OCI-LY3 (cell line): ENCODE measurements around the gene ZNF343.
A peak's percentile ranks its signal among the peaks of the same experiment; 100 is the strongest.
"Not testable (repeated sequence)": the region's sequence is repeated elsewhere in the genome, so short reads cannot be mapped to it uniquely, and the experiment has no call there.

Experiments used
- H2AFZ ChIP-seq: fragments of 200-600, 300-600 bp; shearing (Covaris generic); 2 replicates; pipeline ENCODE4 v1.6.0; 2014; ENCODE audit warnings: antibody characterized with exemption, low read depth, low read length
- H3K27ac ChIP-seq: fragments of 200-600, 300-600 bp; sonication (generic); 2 replicates; pipeline ENCODE4 v1.5.1; 2014; ENCODE audit warnings: mild to moderate bottlenecking, low read length, moderate library complexity, mixed read lengths
- H3K27me3 ChIP-seq: fragments of 200-600, 300-600 bp; sonication (generic); 2 replicates; pipeline ENCODE4 v1.6.1; 2014; ENCODE audit warnings: low read depth, low read length, mixed read lengths
- H3K36me3 ChIP-seq: fragments of 200-600, 300-600 bp; sonication (generic); replicated peaks from 2 replicates; pipeline ENCODE3; 2014; ENCODE audit warnings: low read depth, low read length, mixed read lengths
- H3K4me1 ChIP-seq: fragments of 300-600, 200-600 bp; sonication (generic); 2 replicates; pipeline ENCODE4 v1.6.1; 2014; ENCODE audit warnings: low read length, mixed read lengths
- H3K4me2 ChIP-seq: fragments of 200-600, 300-600 bp; sonication (generic); 2 replicates; pipeline ENCODE4 v1.6.1; 2014; ENCODE audit warnings: low read length, mixed read lengths
- H3K4me3 ChIP-seq: fragments of 300-600, 200-600 bp; sonication (generic); 2 replicates; pipeline ENCODE4 v1.5.1; 2014; ENCODE audit warnings: antibody characterized with exemption, mild to moderate bottlenecking, low read length, moderate library complexity
- H3K79me2 ChIP-seq: fragments of 300-600, 200-600 bp; shearing (Covaris generic); 2 replicates; pipeline ENCODE4 v1.6.1; 2014; ENCODE audit warnings: mild to moderate bottlenecking, low read length, mixed read lengths
- H3K9ac ChIP-seq: fragments of 300-600, 200-600 bp; shearing (Covaris generic); 2 replicates; pipeline ENCODE4 v1.6.0; 2014; ENCODE audit warnings: mild to moderate bottlenecking, low read length, moderate library complexity
- H3K9me3 ChIP-seq: fragments of 200-600, 300-600 bp; shearing (Covaris generic); 2 replicates; pipeline ENCODE4 v1.6.1; 2014; ENCODE audit warnings: low read length, mixed read lengths; ENCODE audit not compliant: insufficient read depth
- H4K20me1 ChIP-seq: fragments of 200-600, 300-600 bp; sonication (generic); 2 replicates; pipeline ENCODE4 v1.6.1; 2016; ENCODE audit warnings: low read length, mixed read lengths; ENCODE audit not compliant: insufficient read depth
- EZH2phosphoT487 ChIP-seq: fragments of 200-600 bp; shearing (Covaris generic); IDR thresholded peaks from 2 replicates; pipeline ENCODE4 v1.6.1; 2018; ENCODE audit warnings: antibody characterized with exemption, mixed run types, low read depth
- TF ChIP-seq, protein P1 (sequence below): fragments of 200-600, 300-600 bp; sonication (generic); IDR thresholded peaks from 2 replicates; pipeline ENCODE4 v1.5.1; 2014; ENCODE audit warnings: antibody characterized with exemption, low read length, low read depth

Gene ZNF343

DNA sequence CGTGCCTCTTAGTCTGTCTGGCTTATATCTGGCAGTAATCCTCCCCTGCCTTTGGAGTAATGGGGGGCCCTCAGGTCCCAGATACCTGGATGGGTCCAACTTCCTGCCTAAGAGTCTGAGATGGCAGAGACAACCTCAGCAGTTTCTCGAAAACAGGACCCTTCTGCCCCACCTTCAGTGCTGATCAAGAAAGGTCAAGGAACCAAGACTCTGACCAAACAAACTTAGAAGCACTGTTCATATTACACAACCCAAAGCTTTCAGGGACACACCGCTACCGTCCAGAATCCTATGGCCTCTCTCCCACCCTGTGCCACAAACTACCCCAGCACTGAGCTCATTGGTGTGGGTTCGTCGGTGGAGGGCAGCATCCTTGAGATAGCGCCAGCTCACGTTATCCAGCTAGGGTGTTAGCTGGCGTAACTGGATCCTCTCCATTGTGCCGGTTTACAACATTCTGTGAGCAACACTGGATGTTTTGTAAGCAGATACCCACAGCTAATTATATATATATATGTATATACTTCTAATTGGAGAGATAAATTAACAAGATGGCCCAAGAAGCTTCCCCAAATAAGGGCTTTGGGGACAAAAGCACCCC lies 20.1 kb upstream of the ZNF343 start:
- Histone ChIP-seq H3K4me1 (peaks cover 8% of the 10 kb centered on the region; the same call in 1 of the 2 replicates), H4K20me1 (no peaks in the 10 kb centered on the region), H3K9ac (no peak overlapping the region), H3K4me3 (no peak overlapping the region), H3K36me3 (no peaks in the 10 kb centered on the region), H3K4me2 (no peak overlapping the region), H3K9me3 (no peaks in the 10 kb centered on the region), H3K27me3 (peaks cover 22% of the 10 kb centered on the region), H3K79me2 (no peaks in the 10 kb centered on the region), H2AFZ (no peak overlapping the region), H3K27ac (no peak overlapping the region)
- TF ChIP-seq, protein P1, sequence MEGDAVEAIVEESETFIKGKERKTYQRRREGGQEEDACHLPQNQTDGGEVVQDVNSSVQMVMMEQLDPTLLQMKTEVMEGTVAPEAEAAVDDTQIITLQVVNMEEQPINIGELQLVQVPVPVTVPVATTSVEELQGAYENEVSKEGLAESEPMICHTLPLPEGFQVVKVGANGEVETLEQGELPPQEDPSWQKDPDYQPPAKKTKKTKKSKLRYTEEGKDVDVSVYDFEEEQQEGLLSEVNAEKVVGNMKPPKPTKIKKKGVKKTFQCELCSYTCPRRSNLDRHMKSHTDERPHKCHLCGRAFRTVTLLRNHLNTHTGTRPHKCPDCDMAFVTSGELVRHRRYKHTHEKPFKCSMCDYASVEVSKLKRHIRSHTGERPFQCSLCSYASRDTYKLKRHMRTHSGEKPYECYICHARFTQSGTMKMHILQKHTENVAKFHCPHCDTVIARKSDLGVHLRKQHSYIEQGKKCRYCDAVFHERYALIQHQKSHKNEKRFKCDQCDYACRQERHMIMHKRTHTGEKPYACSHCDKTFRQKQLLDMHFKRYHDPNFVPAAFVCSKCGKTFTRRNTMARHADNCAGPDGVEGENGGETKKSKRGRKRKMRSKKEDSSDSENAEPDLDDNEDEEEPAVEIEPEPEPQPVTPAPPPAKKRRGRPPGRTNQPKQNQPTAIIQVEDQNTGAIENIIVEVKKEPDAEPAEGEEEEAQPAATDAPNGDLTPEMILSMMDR, result no peak
- no peak for TF ChIP-seq EZH2phosphoT487

DNA sequence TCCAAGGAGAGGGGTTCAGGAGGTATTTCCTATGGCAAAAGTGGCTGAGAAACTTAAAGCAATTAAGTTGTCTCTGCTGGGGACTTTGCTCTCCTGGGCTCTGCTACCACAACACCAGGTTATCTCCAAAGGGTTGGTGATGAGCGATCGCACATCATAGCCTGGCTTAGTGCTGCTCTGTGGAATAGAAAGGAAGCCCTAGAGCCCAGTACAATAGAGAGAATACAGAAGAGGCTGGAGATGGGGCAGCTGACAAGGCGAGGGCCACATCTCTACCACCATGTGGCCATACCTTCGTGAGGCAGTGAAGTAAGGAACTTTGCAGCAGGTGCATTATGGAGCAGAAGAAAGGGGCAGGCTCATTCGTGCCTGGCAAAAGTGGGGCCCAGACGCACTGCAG lies 19.0 kb upstream of the ZNF343 start:
- H3K4me1 ChIP-seq, result peaks cover 8% of the 10 kb centered on the region; the same call in 1 of the 2 replicates
- no peak overlapping the region for H3K4me2 ChIP-seq
- no peaks in the 10 kb centered on the region for H3K9me3 ChIP-seq
- no peak overlapping the region for H3K27ac ChIP-seq
- no peak overlapping the region for H3K9ac ChIP-seq
- peaks cover 15% of the 10 kb centered on the region; the same call in 1 of the 2 replicates for H3K27me3 ChIP-seq
- TF ChIP-seq, protein P1, result no peak
- no peak for TF ChIP-seq EZH2phosphoT487
- H4K20me1 ChIP-seq, result no peaks in the 10 kb centered on the region
- no peaks in the 10 kb centered on the region for H3K36me3 ChIP-seq
- no peak overlapping the region for H2AFZ ChIP-seq
- H3K4me3 ChIP-seq, result no peak overlapping the region
- no peaks in the 10 kb centered on the region for H3K79me2 ChIP-seq

DNA sequence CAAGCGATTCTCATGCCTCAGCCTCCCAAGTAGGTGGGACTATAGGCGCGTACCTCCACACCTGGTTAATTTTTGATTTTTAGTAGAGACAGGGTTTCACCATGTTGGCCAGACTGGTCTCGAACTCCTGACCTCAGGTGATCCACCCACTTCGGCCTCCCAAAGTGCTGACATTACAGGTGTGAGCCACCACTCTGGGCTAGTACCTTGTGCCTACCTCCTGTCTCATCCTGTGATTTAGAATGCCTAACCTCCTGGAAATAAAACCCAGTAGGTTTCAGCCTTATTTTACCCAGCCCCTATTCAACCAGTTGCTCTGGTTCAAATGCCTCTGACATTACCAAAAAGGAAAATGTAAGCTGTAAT lies 17.5 kb upstream of the ZNF343 start:
- H3K4me1 ChIP-seq, H3K79me2 ChIP-seq, H3K36me3 ChIP-seq, H4K20me1 ChIP-seq, H3K4me3 ChIP-seq, H3K9ac ChIP-seq, H3K4me2 ChIP-seq, H2AFZ ChIP-seq, H3K9me3 ChIP-seq, H3K27ac ChIP-seq: not testable (repeated sequence)
- peaks cover 24% of the 10 kb centered on the region for H3K27me3 ChIP-seq

DNA sequence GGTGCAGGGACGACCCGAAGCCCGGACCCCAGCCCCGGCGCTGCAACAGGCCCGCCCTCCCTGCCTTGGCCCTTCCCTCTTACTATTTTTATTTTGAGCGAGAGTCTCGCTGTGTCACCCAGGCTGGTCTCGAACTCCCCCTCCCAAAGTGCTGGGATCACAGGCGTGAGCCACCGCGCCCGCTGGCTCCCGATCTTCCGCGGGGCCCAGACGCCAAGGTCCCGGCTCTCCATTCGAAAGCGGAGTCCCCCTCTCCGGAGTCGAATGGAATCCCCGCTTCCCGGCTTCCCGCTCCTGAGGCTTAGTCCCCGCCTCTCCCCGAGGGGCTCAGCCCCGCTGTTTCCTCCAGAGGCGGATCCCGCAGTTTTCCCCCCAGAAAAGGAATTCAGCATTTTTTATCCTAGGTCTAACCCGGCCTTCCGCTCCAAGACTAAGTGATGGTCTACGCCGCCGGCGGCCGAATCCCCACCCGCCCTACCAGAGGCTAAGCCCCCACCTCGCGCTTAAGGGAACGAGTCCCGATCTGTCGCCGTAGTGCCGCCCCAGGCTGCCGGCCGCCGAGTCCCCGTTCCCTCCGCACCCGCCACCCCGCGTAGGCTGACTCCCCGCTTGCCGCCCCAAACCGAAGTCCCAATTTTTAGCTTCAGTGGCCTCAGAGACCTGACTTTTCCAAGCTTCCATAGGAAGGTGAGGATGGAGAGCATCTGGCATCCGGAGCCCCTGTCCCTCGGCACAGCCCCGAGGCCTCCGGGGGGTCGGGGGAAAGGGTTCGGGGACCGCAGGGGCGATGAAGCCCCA lies 16.2 kb upstream of the ZNF343 start:
- Histone ChIP-seq H3K9me3 (no peaks in the 10 kb centered on the region), H4K20me1 (no peaks in the 10 kb centered on the region), H3K36me3 (no peaks in the 10 kb centered on the region), H3K27ac (peak overlapping the region; percentile 16; the same call in 1 of the 2 replicates), H2AFZ (peak overlapping the region; percentile 70), H3K79me2 (no peaks in the 10 kb centered on the region), H3K9ac (peak overlapping the region; percentile 78), H3K4me1 (peaks cover 8% of the 10 kb centered on the region; the same call in 1 of the 2 replicates), H3K27me3 (peaks cover 24% of the 10 kb centered on the region), H3K4me3 (peak overlapping the region; percentile 77), H3K4me2 (peak overlapping the region; percentile 83)
- TF ChIP-seq, protein P1, result no peak
- TF ChIP-seq EZH2phosphoT487, result no peak
